Skeletal muscle satellite cell (primary cell): ENCODE measurements around the gene RFPL3.

Experiments used
- H3K27me3 ChIP-seq: 2 replicates; pipeline ENCODE4 v1.7.0; 2013; ENCODE audit warnings: low read length; ENCODE audit not compliant: control insufficient read depth, insufficient read depth
- H3K36me3 ChIP-seq: 2 replicates; pipeline ENCODE4 v1.7.0; 2013; ENCODE audit warnings: mild to moderate bottlenecking, control low read depth, low read length; ENCODE audit not compliant: insufficient read depth
- H3K4me1 ChIP-seq: 2 replicates; pipeline ENCODE4 v1.7.0; 2013; ENCODE audit warnings: low read length; ENCODE audit not compliant: control insufficient read depth, insufficient read depth
- H3K4me2 ChIP-seq: 2 replicates; pipeline ENCODE4 v1.7.0; 2013; ENCODE audit warnings: mild to moderate bottlenecking, low read length
- H3K4me3 ChIP-seq: 2 replicates; pipeline ENCODE4 v1.7.0; 2013; ENCODE audit warnings: low read length
- H3K9ac ChIP-seq: 2 replicates; pipeline ENCODE4 v1.7.0; 2013; ENCODE audit warnings: mild to moderate bottlenecking, low read depth, low read length, moderate library complexity
- H3K9me3 ChIP-seq: replicated peaks from 2 replicates; pipeline ENCODE4 v1.7.0; 2013; ENCODE audit warnings: mild to moderate bottlenecking, control low read depth, low read length

The RFPL3 gene

GRCh38 chr22:32323513-32324164 lies 34.0 kb upstream of the RFPL3 start:
- no peaks in the 10 kb centered on the region for H3K4me1 ChIP-seq
- no peaks in the 10 kb centered on the region for H3K9me3 ChIP-seq
- no peak overlapping the region for H3K9ac ChIP-seq
- no peak overlapping the region for H3K4me3 ChIP-seq
- no peak overlapping the region for H3K4me2 ChIP-seq
- no peaks in the 10 kb centered on the region for H3K27me3 ChIP-seq
- no peaks in the 10 kb centered on the region for H3K36me3 ChIP-seq

- H3K9ac ChIP-seq: no peak overlapping the region
- H3K4me1 ChIP-seq: no peaks in the 10 kb centered on the region
- no peak overlapping the region for H3K4me2 ChIP-seq
- H3K27me3 ChIP-seq: no peaks in the 10 kb centered on the region
- no peaks in the 10 kb centered on the region for H3K9me3 ChIP-seq
- no peaks in the 10 kb centered on the region for H3K36me3 ChIP-seq
- H3K4me3 ChIP-seq: no peak overlapping the region
Observed at GRCh38 chr22:32324505-32325415, 32.9 kb upstream of the RFPL3 start.

- Histone ChIP-seq H3K4me3 (no peak overlapping the region), H3K36me3 (no peaks in the 10 kb centered on the region), H3K4me1 (no peaks in the 10 kb centered on the region), H3K27me3 (no peaks in the 10 kb centered on the region), H3K9me3 (no peaks in the 10 kb centered on the region), H3K9ac (no peak overlapping the region), H3K4me2 (no peak overlapping the region)
Observed at GRCh38 chr22:32325416-32325801, 32.3 kb upstream of the RFPL3 start.

- no peak overlapping the region for H3K4me3 ChIP-seq
- no peaks in the 10 kb centered on the region for H3K36me3 ChIP-seq
- H3K4me1 ChIP-seq: no peaks in the 10 kb centered on the region
- H3K9ac ChIP-seq: no peak overlapping the region
- H3K9me3 ChIP-seq: no peaks in the 10 kb centered on the region
- H3K4me2 ChIP-seq: no peak overlapping the region
- H3K27me3 ChIP-seq: no peaks in the 10 kb centered on the region
Observed at GRCh38 chr22:32325811-32326237, 31.8 kb upstream of the RFPL3 start.

GRCh38 chr22:32326647-32327046 lies 31.0 kb upstream of the RFPL3 start:
- no peak overlapping the region for H3K4me2 ChIP-seq

GRCh38 chr22:32327066-32327465 lies 30.6 kb upstream of the RFPL3 start:
- H3K4me1 ChIP-seq: no peaks in the 10 kb centered on the region
- no peaks in the 10 kb centered on the region for H3K9me3 ChIP-seq
- no peak overlapping the region for H3K9ac ChIP-seq
- H3K36me3 ChIP-seq: no peaks in the 10 kb centered on the region
- H3K27me3 ChIP-seq: no peaks in the 10 kb centered on the region
- no peak overlapping the region for H3K4me3 ChIP-seq
- H3K4me2 ChIP-seq: no peak overlapping the region

More at GRCh38 chr22:32326647-32327046, 31.0 kb upstream of the RFPL3 start:
- H3K27me3 ChIP-seq: no peaks in the 10 kb centered on the region
- H3K4me3 ChIP-seq: no peak overlapping the region
- H3K4me1 ChIP-seq: no peaks in the 10 kb centered on the region
- H3K9ac ChIP-seq: no peak overlapping the region
- no peaks in the 10 kb centered on the region for H3K9me3 ChIP-seq
- H3K36me3 ChIP-seq: no peaks in the 10 kb centered on the region

GRCh38 chr22:32327596-32328171 lies 30.0 kb upstream of the RFPL3 start:
- Histone ChIP-seq H3K9me3 (no peaks in the 10 kb centered on the region), H3K36me3 (no peaks in the 10 kb centered on the region), H3K27me3 (no peaks in the 10 kb centered on the region), H3K4me1 (no peaks in the 10 kb centered on the region), H3K4me3 (no peak overlapping the region), H3K9ac (no peak overlapping the region), H3K4me2 (no peak overlapping the region)

- Histone ChIP-seq H3K9me3 (no peaks in the 10 kb centered on the region), H3K4me2 (no peak overlapping the region), H3K9ac (no peak overlapping the region), H3K4me3 (no peak overlapping the region), H3K27me3 (no peaks in the 10 kb centered on the region), H3K36me3 (no peaks in the 10 kb centered on the region), H3K4me1 (no peaks in the 10 kb centered on the region)
Observed at GRCh38 chr22:32328306-32329201, 29.1 kb upstream of the RFPL3 start.

GRCh38 chr22:32329202-32329645 lies 28.4 kb upstream of the RFPL3 start:
- Histone ChIP-seq H3K9me3 (no peaks in the 10 kb centered on the region), H3K9ac (no peak overlapping the region), H3K27me3 (no peaks in the 10 kb centered on the region), H3K4me2 (no peak overlapping the region), H3K36me3 (no peaks in the 10 kb centered on the region), H3K4me1 (no peaks in the 10 kb centered on the region), H3K4me3 (no peak overlapping the region)

GRCh38 chr22:32331236-32331917 lies 26.3 kb upstream of the RFPL3 start:
- H3K27me3 ChIP-seq: peaks cover 3% of the 10 kb centered on the region
- H3K36me3 ChIP-seq: no peaks in the 10 kb centered on the region
- H3K4me3 ChIP-seq: no peak overlapping the region
- H3K9me3 ChIP-seq: no peaks in the 10 kb centered on the region
- H3K4me1 ChIP-seq: no peaks in the 10 kb centered on the region
- H3K9ac ChIP-seq: no peak overlapping the region
- H3K4me2 ChIP-seq: no peak overlapping the region
